CD4-positive, alpha-beta T cell treated with Interleukin-6 for 4 hours (primary cell): ENCODE measurements around the gene TTC6.

Experiments
- DNase-seq: peaks from one replicate; pipeline ENCODE4 v3.0.0-alpha.2; 2020; ENCODE audit warnings: mixed read lengths

TTC6 gene

DNA sequence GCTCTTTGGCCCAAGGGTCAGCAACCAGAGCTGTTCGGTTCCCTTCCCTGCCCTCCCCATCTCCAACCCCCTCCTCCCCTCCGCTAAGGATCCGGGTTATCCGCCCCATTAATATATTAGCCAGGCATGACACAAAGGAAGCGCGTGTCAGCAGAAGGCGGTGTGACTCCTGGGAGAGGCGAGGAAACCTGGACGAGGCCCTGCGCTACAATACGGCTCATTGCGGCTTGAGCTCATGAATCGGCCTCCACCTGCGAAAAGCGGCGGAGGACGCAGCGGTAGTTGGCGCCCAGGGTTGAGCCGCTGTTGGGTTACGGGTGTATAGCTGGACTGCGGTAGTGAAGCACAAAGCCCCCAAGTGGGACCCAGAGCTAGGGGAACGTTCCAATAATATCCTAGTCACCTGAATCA, 10.3 kb upstream of the TTC6 start:
- DNase-seq = no peak

GRCh38 chr14:37585971-37586796, 9.2 kb upstream of the TTC6 start:
- DNase-seq = no peak

DNA sequence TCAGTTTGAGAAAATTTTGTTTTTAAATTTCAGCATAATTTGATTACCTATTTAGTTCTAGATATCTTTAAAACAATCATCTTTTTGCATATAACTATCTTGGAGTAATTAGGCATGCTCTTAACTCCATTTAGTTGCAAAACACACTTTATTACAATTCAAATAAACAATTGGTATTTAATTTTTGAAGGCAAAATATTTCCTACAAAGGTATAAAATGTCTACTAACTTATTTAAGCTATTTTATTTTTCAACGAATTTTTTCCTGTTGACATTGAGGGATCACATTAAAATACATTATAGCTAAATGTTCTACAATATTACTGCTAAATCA, 8.7 kb upstream of the TTC6 start:
- DNase-seq = no peak

DNA sequence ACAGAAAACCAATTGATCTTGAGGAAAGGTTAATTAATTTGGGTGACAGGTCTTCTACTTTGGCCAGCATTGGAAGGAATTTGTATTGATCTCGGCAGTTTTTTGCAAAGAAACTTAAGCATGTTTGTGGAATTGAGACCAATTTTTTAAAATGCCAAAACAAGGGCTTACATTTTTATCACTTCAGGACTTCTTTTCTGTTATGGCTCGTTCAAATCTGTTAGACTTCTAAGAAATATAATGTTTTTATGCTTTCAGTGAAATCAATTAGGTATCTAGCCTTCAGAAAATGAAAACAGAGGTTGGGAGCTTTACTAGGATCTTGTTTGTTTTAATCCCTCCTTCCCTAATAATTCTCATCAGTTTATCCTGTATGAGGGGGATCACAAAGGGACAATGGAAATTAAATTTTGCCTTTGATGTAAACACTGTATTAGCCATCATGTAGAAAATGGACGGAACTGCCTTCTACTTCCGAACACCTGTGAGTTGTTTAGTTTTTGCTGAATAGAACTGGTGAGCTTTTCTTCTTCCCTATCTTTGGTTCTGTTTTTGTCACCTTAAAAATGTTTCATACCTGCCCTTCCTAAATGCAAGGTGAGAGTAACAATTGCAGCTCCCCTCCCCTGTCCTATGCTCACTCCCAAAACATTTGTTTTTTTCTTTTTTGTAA, 8.2 kb upstream of the TTC6 start:
- DNase-seq = no peak

DNA sequence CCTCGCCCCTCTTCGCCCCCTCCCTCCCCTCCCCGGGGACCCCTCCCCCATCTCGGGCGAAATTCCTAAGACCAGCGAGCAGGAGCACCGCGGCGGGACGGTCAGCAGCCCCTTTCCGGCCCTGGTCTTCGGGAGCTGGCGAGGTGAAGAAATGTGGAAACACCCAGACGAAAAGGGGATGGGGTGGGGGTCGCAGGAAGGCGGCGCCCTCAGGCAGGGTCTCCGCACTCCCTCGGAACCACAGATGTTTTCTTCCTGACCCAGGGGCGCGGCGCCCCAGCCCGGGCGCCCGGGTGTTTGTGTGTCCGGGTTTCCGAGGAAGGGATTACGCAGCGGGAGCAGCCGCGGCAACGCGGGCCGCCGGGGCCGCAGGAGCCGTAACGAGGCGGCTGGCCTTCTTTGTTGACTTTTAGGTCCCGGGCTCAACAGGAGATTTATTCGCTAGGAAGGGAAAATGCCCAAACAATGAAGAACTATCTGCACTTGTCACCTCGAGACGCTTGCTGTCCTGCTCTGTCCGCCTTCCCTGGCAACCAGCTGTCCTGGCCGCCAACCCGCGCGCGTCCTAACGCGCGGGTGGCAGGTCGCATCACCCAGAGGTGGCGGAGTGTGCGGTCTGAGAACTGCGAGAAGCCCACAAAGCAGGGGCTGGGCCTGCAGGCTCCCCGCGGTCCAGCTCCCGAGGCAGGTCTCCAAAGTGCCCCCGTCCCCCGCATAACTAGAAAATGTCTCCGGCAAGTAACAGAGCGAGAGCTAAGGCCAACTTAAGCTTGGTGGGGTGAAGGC, 7.4 kb upstream of the TTC6 start:
- no peak for DNase-seq

DNA sequence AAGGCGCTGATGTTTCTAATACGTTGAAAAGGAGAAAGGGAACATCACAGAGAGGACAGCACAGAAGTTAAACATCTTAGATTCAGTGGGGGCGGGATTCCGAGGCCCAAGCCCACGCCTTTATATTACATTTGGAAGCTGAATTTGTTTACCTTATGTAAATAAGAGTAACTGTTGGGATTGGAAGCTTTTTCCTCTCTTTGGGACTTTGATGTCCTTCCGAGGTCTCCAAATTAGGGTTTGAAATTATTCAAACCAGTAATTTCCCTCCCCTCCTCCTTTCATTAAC, 6.8 kb upstream of the TTC6 start:
- no peak for DNase-seq

GRCh38 chr14:37588956-37589714, 6.3 kb upstream of the TTC6 start:
- no peak for DNase-seq

- DNase-seq = no peak
Measured at GRCh38 chr14:37589715-37590427, 5.6 kb upstream of the TTC6 start.

- no peak for DNase-seq
Measured at GRCh38 chr14:37590428-37591139, 4.8 kb upstream of the TTC6 start.

- DNase-seq = no peak
Measured at GRCh38 chr14:37591311-37591940, 4.0 kb upstream of the TTC6 start.

DNA sequence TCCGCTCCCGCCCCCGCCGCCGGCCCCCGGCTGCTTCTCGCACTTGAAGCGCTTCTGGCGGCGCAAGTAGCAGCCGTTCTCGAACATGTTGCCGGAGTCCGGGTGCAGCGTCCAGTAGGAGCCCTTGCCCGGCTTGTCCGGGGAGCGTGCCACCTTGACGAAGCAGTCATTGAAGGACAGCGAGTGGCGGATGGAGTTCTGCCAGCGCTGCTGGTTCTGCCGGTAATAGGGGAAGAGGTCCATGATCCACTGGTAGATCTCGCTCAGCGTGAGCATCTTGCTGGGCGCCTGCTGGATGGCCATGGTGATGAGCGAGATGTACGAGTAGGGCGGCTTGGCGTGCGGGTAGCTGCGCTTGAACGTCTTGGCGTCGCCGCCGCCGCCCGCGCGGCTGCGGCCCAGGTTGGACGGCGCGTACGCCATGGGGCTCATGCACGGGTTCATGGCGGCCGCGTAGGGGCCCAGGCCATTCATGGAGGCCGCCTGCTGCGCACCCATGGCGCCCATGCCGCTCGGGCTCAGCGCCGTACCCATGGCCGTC, 3.4 kb upstream of the TTC6 start:
- DNase-seq = no peak

DNA sequence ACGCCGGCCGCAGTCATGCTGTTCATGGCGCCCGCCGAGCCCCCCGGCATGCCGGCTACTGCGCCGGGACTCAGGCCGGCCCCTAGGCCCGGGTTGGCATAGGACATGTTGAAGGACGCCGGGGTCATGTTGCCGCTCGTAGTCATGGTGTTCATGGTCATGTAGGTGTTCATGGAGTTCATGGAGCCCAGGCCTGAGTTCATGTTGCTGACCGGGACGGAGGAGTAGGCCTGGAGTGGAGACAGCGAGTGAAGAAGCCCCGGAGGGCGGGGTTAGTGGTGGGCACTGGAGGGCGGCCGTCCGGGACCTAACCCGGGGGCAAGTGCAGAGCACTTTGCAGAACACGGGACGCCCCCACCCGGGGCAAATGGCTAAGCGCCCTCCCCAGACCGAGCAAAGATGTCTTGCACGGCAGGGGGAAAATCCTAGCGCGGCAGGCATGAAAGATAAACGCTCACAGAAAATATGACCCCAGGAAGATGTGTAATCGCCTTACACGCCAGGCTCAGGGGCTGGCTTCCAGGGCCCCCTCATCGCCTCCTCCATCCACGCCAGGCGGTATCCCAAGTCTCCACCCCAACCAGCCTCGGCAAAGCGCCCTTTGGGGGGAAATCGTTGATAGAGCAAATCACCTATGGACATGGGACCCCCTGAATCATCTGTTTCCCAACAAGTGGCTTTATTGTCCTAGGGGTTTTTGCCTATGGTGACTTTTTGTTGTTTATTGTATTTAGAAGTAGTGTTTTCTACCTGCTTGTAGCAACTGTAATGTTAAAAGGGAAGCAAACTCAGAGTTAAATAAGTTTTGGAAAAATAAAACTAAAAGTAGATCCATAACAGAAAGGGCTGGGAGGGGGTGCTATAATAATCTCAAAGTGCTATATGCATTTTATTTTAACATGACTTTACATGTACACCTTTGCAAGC, 2.7 kb upstream of the TTC6 start:
- no peak for DNase-seq

GRCh38 chr14:37593511-37594237, 1.8 kb upstream of the TTC6 start:
- no peak for DNase-seq

DNA sequence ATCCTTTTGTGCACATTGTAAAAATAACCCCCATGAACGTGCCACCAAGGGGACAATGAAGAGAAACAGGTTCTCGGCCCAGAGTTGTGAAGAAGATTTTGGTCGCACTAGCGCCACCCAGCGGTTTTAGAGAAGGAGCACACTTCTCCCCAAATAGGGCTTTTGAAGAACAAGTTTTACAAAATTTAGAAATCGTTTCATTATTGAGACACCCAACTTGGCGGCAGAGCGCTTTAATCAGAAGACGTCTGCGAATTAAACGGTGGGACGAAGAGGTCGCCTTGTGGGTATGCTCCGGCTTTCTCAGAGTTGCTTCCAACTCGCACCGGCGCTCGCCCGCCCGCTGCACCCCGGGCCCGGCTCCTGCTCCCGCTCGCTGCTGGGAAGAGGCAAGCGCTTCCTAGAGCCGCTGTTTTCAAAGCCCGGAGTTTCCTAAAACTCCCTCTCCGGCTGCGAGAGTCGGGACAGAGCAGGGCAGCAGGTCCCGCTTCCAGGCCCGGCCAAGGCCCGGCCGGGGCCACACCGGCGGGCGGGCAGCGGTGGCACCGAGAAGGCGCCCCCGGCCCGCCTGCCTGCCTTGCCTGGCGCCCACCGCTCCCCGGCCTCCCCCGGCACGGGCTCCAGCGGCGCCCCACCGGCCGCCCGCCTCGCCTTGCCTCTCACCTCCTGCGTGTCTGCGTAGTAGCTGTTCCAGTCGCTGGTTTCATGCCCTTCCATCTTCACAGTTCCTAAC, 1.0 kb upstream of the TTC6 start:
- no peak for DNase-seq

DNA sequence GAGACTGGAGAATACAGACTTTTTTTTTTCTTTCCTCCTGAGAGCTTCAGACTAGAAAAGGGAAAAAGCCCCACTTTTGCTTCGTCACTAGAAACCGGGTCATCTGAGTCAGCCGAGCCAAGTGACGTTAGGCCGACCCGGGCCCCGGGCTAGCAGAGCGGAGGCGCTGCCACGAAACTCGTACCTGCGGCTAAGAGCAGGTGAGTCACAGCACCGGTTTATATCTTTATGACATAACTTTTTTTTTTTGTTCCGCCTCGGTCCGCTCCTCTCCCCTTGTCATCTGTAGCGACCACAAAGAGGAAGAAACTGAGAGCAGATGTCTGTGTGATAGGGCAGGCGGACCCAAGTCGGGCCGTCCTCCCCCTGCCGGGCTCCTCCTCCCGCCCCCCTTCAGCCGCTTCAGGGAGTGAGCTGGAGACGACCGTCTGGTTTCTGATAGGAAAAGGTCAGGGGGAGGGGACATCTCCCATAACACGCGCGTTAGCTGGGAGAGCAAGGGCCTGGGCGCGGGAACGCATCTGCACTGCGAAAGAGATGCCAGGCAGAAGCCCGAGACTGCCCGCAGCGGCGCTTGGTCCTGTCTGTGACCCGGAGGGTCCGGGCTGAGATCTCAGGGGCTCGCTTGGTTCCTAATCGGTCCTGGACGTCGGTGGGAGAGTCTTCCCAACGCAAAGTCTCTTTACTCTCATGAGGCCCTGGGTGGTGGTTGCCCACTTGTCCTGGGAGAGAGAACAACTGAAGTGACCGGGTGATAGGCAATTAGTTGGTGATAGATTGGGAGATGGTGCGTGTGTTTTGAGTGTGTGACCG, 586 bp downstream of the TTC6 start:
- peak; percentile 7 for DNase-seq

GRCh38 chr14:37596790-37597472, 1.5 kb downstream of the TTC6 start:
- no peak for DNase-seq

- no peak for DNase-seq
Measured at GRCh38 chr14:37597538-37597913, 2.1 kb downstream of the TTC6 start.
